Right atrium auricular region (tissue), 2 donors: ENCODE measurements around the gene MRNIP. TPM values are rescaled to one million over a fixed set of nuclear protein-coding genes. Genes with fewer than 3 reads are reported as not detected.

Source experiments
- DNase-seq: peaks from one replicate; pipeline ENCODE4 v3.0.0-alpha.2; 2019; ENCODE audit warnings: low spot score
- H3K27ac ChIP-seq, 2 donors: fragments of 200-600 bp; sonication (generic); 1 replicate in 1 of 2; 2 replicates in 1 of 2; pipeline ENCODE4 v1.5.1; 2016 to 2019
- H3K27me3 ChIP-seq, 2 donors: fragments of 200-600 bp; sonication (generic); one replicate each; pipeline versions ENCODE4 v1.5.1 to v1.6.0; 2017 to 2019
- H3K36me3 ChIP-seq: fragments of 200-600 bp; sonication (generic); one replicate; pipeline ENCODE4 v1.5.1; 2016
- H3K4me1 ChIP-seq, 2 donors: fragments of 200-600 bp; sonication (generic); one replicate each; pipeline versions ENCODE4 v1.5.1 to v1.6.0; 2017 to 2019
- H3K4me3 ChIP-seq, 2 donors: fragments of 200-600 bp; sonication (generic); 1 replicate in 1 of 2; 2 replicates in 1 of 2; pipeline ENCODE4 v1.5.1; 2017 to 2019; ENCODE audit warnings: mild to moderate bottlenecking in 1 of 2, moderate library complexity in 1 of 2
- H3K9me3 ChIP-seq, 2 donors: fragments of 200-600 bp; sonication (generic); one replicate each; pipeline ENCODE4 v1.5.1; 2019
- CTCF ChIP-seq, 2 donors: fragments of 200-600 bp; sonication (generic); IDR thresholded peaks; one replicate each; pipeline ENCODE4 v1.5.1; 2019; ENCODE audit warnings: antibody characterized with exemption in 2 of 2
- total RNA-seq, 2 donors: library from RNA; depleted of rRNA; stranded (reverse); fragments of >200 nt; gene quantifications; one replicate each; pipeline ENCODE4 v1.1.0, GENCODE V29; 2016

MRNIP gene
- total RNA-seq, 2 donors from 2014 or later, result 12.5 to 20.3 TPM

GRCh38 chr5:179869101-179869500, 10.5 kb upstream of the MRNIP start:
- Histone ChIP-seq H3K27ac (no peak overlapping the region), H3K27me3 (no peaks in the 10 kb centered on the region), H3K9me3 (no peaks in the 10 kb centered on the region), H3K4me3 (no peak overlapping the region), H3K36me3 (peaks cover 46% of the 10 kb centered on the region), H3K4me1 (peaks cover 0 to 11% of the 10 kb centered on the region in 2 donors)
- no peak for TF ChIP-seq CTCF (IDR thresholded peaks at IDR 0.05)
- DNase-seq, result no peak

- H3K27ac ChIP-seq, result no peak overlapping the region
Measured at GRCh38 chr5:179868541-179868940, 9.9 kb upstream of the MRNIP start.

GRCh38 chr5:179867476-179867875, 8.9 kb upstream of the MRNIP start:
- no peak for DNase-seq
- Histone ChIP-seq H3K9me3 (no peaks in the 10 kb centered on the region), H3K27ac (no peak overlapping the region), H3K4me3 (no peak overlapping the region), H3K36me3 (peaks cover 41% of the 10 kb centered on the region), H3K27me3 (no peaks in the 10 kb centered on the region), H3K4me1 (peaks cover 0 to 11% of the 10 kb centered on the region in 2 donors)
- no peak for TF ChIP-seq CTCF (IDR thresholded peaks at IDR 0.05)

More at GRCh38 chr5:179868541-179868940, 9.9 kb upstream of the MRNIP start:
- TF ChIP-seq CTCF (IDR thresholded peaks at IDR 0.05), result no peak
- no peaks in the 10 kb centered on the region for H3K27me3 ChIP-seq
- peaks cover 44% of the 10 kb centered on the region for H3K36me3 ChIP-seq
- no peak overlapping the region for H3K4me3 ChIP-seq
- peaks cover 0 to 11% of the 10 kb centered on the region in 2 donors for H3K4me1 ChIP-seq
- H3K9me3 ChIP-seq, result no peaks in the 10 kb centered on the region
- no peak for DNase-seq

- Histone ChIP-seq H3K27ac (no peak overlapping the region), H3K4me1 (peaks cover 0 to 11% of the 10 kb centered on the region in 2 donors), H3K36me3 (peaks cover 38% of the 10 kb centered on the region), H3K9me3 (no peaks in the 10 kb centered on the region), H3K4me3 (no peak overlapping the region), H3K27me3 (no peaks in the 10 kb centered on the region)
- no peak for DNase-seq
- TF ChIP-seq CTCF (IDR thresholded peaks at IDR 0.05), result no peak
Measured at GRCh38 chr5:179867079-179867465, 8.5 kb upstream of the MRNIP start.

GRCh38 chr5:179866241-179867078, 7.8 kb upstream of the MRNIP start:
- H3K9me3 ChIP-seq, result no peaks in the 10 kb centered on the region
- no peak overlapping the region for H3K4me3 ChIP-seq
- no peak overlapping the region for H3K27ac ChIP-seq
- H3K4me1 ChIP-seq, result peaks cover 0 to 11% of the 10 kb centered on the region in 2 donors
- no peak for DNase-seq
- H3K36me3 ChIP-seq, result peaks cover 37% of the 10 kb centered on the region
- no peak for TF ChIP-seq CTCF (IDR thresholded peaks at IDR 0.05)
- no peaks in the 10 kb centered on the region for H3K27me3 ChIP-seq
